T-helper 1 cell (primary cell): Measurements from ENCODE around the gene VAPB.
A peak's percentile ranks its signal among the peaks of the same experiment; 100 is the strongest.

ENCODE experiments used
- DNase-seq, 5 donors: peaks; one replicate each; pipeline ENCODE4 v3.0.0-alpha.2; 2012 to 2020

The VAPB gene

GRCh38 chr20:58438970-58439808 is 50.2 kb downstream of the VAPB start:
- DNase-seq: no peak

- DNase-seq: no peak
Observed at GRCh38 chr20:58440021-58440767, 51.2 kb downstream of the VAPB start.

GRCh38 chr20:58441723-58442122 is 52.7 kb downstream of the VAPB start:
- no peak for DNase-seq

- no peak for DNase-seq
Observed at GRCh38 chr20:58444746-58445255, 55.8 kb downstream of the VAPB start.

- DNase-seq: no peak
Observed at GRCh38 chr20:58446264-58446959, 57.4 kb downstream of the VAPB start.

- DNase-seq: no peak
Observed at GRCh38 chr20:58446960-58447265, 57.9 kb downstream of the VAPB start.

- DNase-seq: peak in 3 of 5 donors; percentile 27 to 46 (median 43)
Observed at GRCh38 chr20:58447511-58448391, 58.7 kb downstream of the VAPB start.

- no peak for DNase-seq
Observed at GRCh38 chr20:58448958-58449357, 59.9 kb downstream of the VAPB start.

- DNase-seq: no peak
Observed at GRCh38 chr20:58449681-58450221, 60.7 kb downstream of the VAPB start.

- no peak for DNase-seq
Observed at GRCh38 chr20:58450254-58450653, 61.2 kb downstream of the VAPB start.

- no peak for DNase-seq
Observed at GRCh38 chr20:58452667-58453255, 63.7 kb downstream of the VAPB start.

- DNase-seq: no peak
Observed at GRCh38 chr20:58453391-58453790, 64.4 kb downstream of the VAPB start.

GRCh38 chr20:58454460-58454859 is 65.4 kb downstream of the VAPB start:
- no peak for DNase-seq

GRCh38 chr20:58457083-58457695 is 68.2 kb downstream of the VAPB start:
- DNase-seq: no peak

- no peak for DNase-seq
Observed at GRCh38 chr20:58458342-58459057, 69.5 kb downstream of the VAPB start.

GRCh38 chr20:58459058-58459750 is 70.2 kb downstream of the VAPB start:
- DNase-seq: no peak

- DNase-seq: no peak
Observed at GRCh38 chr20:58461104-58461503, 72.1 kb downstream of the VAPB start.

GRCh38 chr20:58461899-58462298 is 72.9 kb downstream of the VAPB start:
- no peak for DNase-seq

- no peak for DNase-seq
Observed at GRCh38 chr20:58463256-58463655, 74.2 kb downstream of the VAPB start.

GRCh38 chr20:58464838-58465237 is 75.8 kb downstream of the VAPB start:
- no peak for DNase-seq
